K562 (cell line): ENCODE measurements around the gene RPLP2. TPM values are rescaled to one million over a fixed set of nuclear protein-coding genes. Genes with fewer than 3 reads are reported as not detected.
A peak's percentile ranks its signal among the peaks of the same experiment; 100 is the strongest.

Experiments
- ATAC-seq: fragments of 200-7000 bp; cut with Tn5 transposase; 3 replicates; pipeline ENCODE4 v1.9.1; 2020; ENCODE audit warnings: moderate library complexity
- BruUV-seq: library from RNA; stranded (reverse); fragments of 400-500 nt; replicated peaks from 2 replicates; lab custom pipeline; 2021; lab: Mats Ljungman, UMichigan
- CTCF ChIA-PET: fragments of 300-600 bp; formaldehyde crosslinking; extraction: SDS; loops from one replicate; lab custom pipeline; 2021; ENCODE audit warnings: low intra/inter-chr PET ratio; lab: Yijun Ruan, JAX
- POLR2A ChIA-PET: fragments of 300-600, 350-650 bp; sonication (Branson Sonifier 250); formaldehyde crosslinking; extraction: SDS; loops from one replicate; lab custom pipeline; 2021; ENCODE audit warnings: antibody characterized with exemption, inconsistent platforms; lab: Yijun Ruan, JAX
- DNase-seq, 4 experiments: peaks; one replicate each; pipeline versions ENCODE4 v3.0.0 to v3.0.0-alpha.2; 2011 to 2018; ENCODE audit warnings: low spot score in 3 of 4, mixed read lengths in 3 of 4; ENCODE audit errors: extremely low read depth in 1 of 4
- FAIRE-seq: peaks from 2 replicates; lab custom pipeline; 2011; peaks lifted over from hg19 to GRCh38; lab: Jason Lieb, UNC
- H2AFZ ChIP-seq: 2 replicates; pipeline ENCODE4 v1.6.0; 2011; ENCODE audit warnings: low read depth, low read length, control low read depth, inconsistent platforms
- H3K27ac ChIP-seq: fragments of 200-600 bp; 3 replicates; pipeline ENCODE4 v1.8.0; 2011; ENCODE audit warnings: low read depth, mild to moderate bottlenecking, control low read depth, inconsistent platforms, low read length, moderate library complexity, mixed read lengths; ENCODE audit errors: extremely low read depth
- H3K27me3 ChIP-seq, 2 experiments: fragments of 300-600 bp in 1 of 2; 2 replicates in 1 of 2; 3 replicates in 1 of 2; pipeline versions ENCODE4 v1.6.0 to v1.8.0; 2011; ENCODE audit warnings: inconsistent platforms in 2 of 2, low read length in 2 of 2, mild to moderate bottlenecking in 1 of 2, mixed read lengths in 1 of 2, moderate library complexity in 1 of 2; ENCODE audit not compliant: control insufficient read depth in 2 of 2, insufficient read depth in 2 of 2
- H3K36me3 ChIP-seq: fragments of 300-600 bp; 3 replicates; pipeline ENCODE4 v1.8.0; 2011; ENCODE audit warnings: mild to moderate bottlenecking, low read length, inconsistent platforms; ENCODE audit not compliant: control insufficient read depth, insufficient read depth
- H3K4me1 ChIP-seq, 2 experiments: fragments of 200-600 bp in 1 of 2; replicated peaks in 1 of 2; 2 replicates in 1 of 2; 3 replicates in 1 of 2; pipeline versions ENCODE4 v1.5.1 to v1.8.0; 2011; ENCODE audit warnings: inconsistent platforms in 2 of 2, low read length in 2 of 2, mild to moderate bottlenecking in 1 of 2, mixed read lengths in 1 of 2, moderate library complexity in 1 of 2; ENCODE audit not compliant: control insufficient read depth in 2 of 2, insufficient read depth in 2 of 2
- H3K4me2 ChIP-seq: 2 replicates; pipeline ENCODE4 v1.6.1; 2011; ENCODE audit warnings: low read length, control low read depth, inconsistent platforms, mixed read lengths; ENCODE audit not compliant: insufficient read depth
- H3K4me3 ChIP-seq: fragments of 200-600 bp; sonication (generic), shearing (Covaris generic); 2 replicates; pipeline ENCODE4 v1.5.1; 2016; ENCODE audit warnings: control low read depth, inconsistent platforms
- H3K79me2 ChIP-seq: fragments of 200-600 bp; 3 replicates; pipeline ENCODE4 v1.8.0; 2011; ENCODE audit warnings: low read length, inconsistent platforms; ENCODE audit not compliant: control insufficient read depth, insufficient read depth
- H3K9ac ChIP-seq, 2 experiments: 2 replicates each; pipeline versions ENCODE4 v1.6.0 to v1.6.1; 2011; ENCODE audit warnings: low read depth in 2 of 2, low read length in 2 of 2, control low read depth in 1 of 2, inconsistent platforms in 1 of 2, mild to moderate bottlenecking in 1 of 2, mixed read lengths in 1 of 2; ENCODE audit not compliant: insufficient read depth in 1 of 2
- H3K9me1 ChIP-seq: one replicate; pipeline ENCODE4 v1.6.0; 2011; ENCODE audit warnings: inconsistent platforms, mild to moderate bottlenecking, low read length, moderate library complexity; ENCODE audit not compliant: control insufficient read depth, insufficient read depth
- H3K9me3 ChIP-seq: replicated peaks from 2 replicates; pipeline ENCODE4 v1.5.1; 2011; ENCODE audit warnings: low read depth, low read length, inconsistent platforms; ENCODE audit not compliant: control insufficient read depth, insufficient read depth
- H4K20me1 ChIP-seq: replicated peaks from 2 replicates; pipeline ENCODE4 v1.6.1; 2011; ENCODE audit warnings: low read length, inconsistent platforms, mixed read lengths; ENCODE audit not compliant: control insufficient read depth, insufficient read depth
- POLR2G ChIP-seq: fragments of 200-400 bp; formaldehyde crosslinking; IDR thresholded peaks from 2 replicates; pipeline ENCODE4 v1.6.1; 2017; ENCODE audit warnings: low read depth, mild to moderate bottlenecking, antibody characterized with exemption, low read length, moderate library complexity
- WGBS: fragments of 100-300 bp; shearing (Covaris generic); methylation state at CpG from one replicate; pipeline ENCODE4 v1.1.6; 2016; ENCODE audit warnings: low coverage, mixed read lengths; ENCODE audit not compliant: insufficient coverage; ENCODE audit errors: missing lambda C conversion rate; 5-methylcytosine and 5-hydroxymethylcytosine counted together
- in situ Hi-C: fragments of 300-500 bp; cut with MboI; formaldehyde crosslinking; loops from 4 replicates; pipeline ENCODE4 v1.15.0; 2018; ENCODE audit warnings: inconsistent platforms, mixed read lengths
- intact Hi-C: fragments of 100-400 bp; cut with micrococcal nuclease; formaldehyde crosslinking; loops from 2 replicates; pipeline ENCODE4 v1.14.2; 2022
- polyA plus RNA-seq, 8 experiments: library from polyadenylated mRNA; depleted of rRNA in 4 of 8; stranded (reverse) in 5 of 8; unstranded in 3 of 8; fragments of >200 nt; fragmentation: Nextera tagmentation in 2 of 8; fragmentation: Illumina TruSeq in 1 of 8; extraction: Ambion mirVana in 2 of 8; extraction: Trizol in 1 of 8; gene quantifications; 2 replicates each; pipeline versions ENCODE4 v1.2.1 to v1.2.3, GENCODE V29; 2011 to 2014; ENCODE audit warnings: inconsistent platforms in 1 of 8, missing spikeins in 1 of 8
- total RNA-seq, 7 experiments: library from RNA; depleted of rRNA in 6 of 7; stranded (reverse); fragments of >200 nt in 6 of 7; fragmentation: Illumina TruSeq in 2 of 7; extraction: Trizol in 2 of 7; gene quantifications; 2 replicates each; pipeline versions ENCODE4 v1.2.1 to v1.2.3, GENCODE V29; 2011 to 2021; ENCODE audit warnings: low replicate concordance in 1 of 7
- TF ChIP-seq, protein P1 (sequence below), 2 experiments: fragments of 450-650 bp in 1 of 2; sonication (generic) in 1 of 2; formaldehyde crosslinking in 1 of 2; IDR thresholded peaks in 1 of 2; conservative IDR thresholded peaks in 1 of 2; 2 replicates each; pipeline versions ENCODE4 v1.6.1 to v1.8.1; 2016 to 2023; ENCODE audit warnings: mild to moderate bottlenecking in 2 of 2, moderate library complexity in 2 of 2, inconsistent platforms in 1 of 2, missing genetic modification reagents in 1 of 2

Gene RPLP2
- total and polyA plus RNA-seq, 9 of the 15 experiments (the other 6 are each of a cell fraction or from before 2014, with no cell fraction given), result 528 to 3,807 (median 1,633) TPM

DNA sequence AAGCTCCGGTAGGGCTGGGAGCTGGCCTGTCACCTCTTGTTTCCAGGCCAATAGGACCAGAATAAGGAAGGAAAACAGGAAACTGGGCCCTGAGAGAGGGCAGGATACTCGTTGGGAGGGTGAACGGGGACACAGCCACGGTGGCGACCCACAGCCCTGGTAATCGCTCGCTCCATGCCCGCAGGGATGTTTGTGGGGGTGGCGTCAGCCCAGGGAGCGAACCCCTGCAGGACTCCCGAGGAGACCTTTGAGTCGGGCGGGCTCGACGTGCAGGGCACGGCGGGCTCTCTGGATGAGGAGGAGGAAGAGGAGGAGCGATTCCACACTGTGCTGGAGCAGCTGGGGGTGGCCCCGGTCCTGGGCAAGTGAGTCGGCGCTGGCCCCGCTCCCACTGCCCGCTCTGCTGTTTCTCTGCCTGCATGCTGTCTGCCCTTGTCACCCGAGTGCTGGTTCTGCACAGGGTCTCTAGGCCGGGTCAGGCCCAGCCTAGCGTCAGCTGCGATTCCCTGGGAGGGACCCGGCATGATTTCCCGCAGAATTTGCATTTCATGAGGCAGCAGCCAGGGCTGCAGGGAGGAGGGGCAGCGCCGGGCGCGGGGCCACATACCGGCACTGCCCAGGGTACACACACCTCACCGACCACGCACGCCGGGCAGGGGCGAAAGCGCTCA is 19.5 kb downstream of the RPLP2 start:
- Histone ChIP-seq H3K9me1 (peaks cover 5% of the 10 kb centered on the region), H3K79me2 (peaks cover 27% of the 10 kb centered on the region), H3K4me3 (no peak overlapping the region), H3K4me2 (no peak overlapping the region), H3K9me3 (no peaks in the 10 kb centered on the region), H3K36me3 (peaks cover 19% of the 10 kb centered on the region; the same call in 1 of the 3 replicates), H3K27ac (no peak overlapping the region), H3K9ac (no peak overlapping the region; a peak in 1 of 4 replicates), H3K27me3 (no peaks in the 10 kb centered on the region), H3K4me1 (peaks cover 32 to 96% of the 10 kb centered on the region in 2 experiments), H4K20me1 (peaks cover 1% of the 10 kb centered on the region), H2AFZ (no peak overlapping the region)
- intact Hi-C loops, result no loop called here
- ChIA-PET CTCF (no interaction called here), POLR2A (interaction anchor here (0.8 to 3.2 kb wide), 5 partner anchors 9 to 18 kb away, joined by 3 to 13 read pairs (median 4); partner anchors contain the start of gene PNPLA2)
- DNase-seq (no peak), FAIRE-seq (no peak), ATAC-seq (no peak)
- no TSS peak for BruUV-seq
- WGBS, result 94% methylated on average over 26 of the region's 40 CpGs
- in situ Hi-C loops, result no loop called here
- TF ChIP-seq, protein P1, sequence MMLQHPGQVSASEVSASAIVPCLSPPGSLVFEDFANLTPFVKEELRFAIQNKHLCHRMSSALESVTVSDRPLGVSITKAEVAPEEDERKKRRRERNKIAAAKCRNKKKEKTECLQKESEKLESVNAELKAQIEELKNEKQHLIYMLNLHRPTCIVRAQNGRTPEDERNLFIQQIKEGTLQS (IDR thresholded peaks at IDR 0.05), result no peak
- TF ChIP-seq, protein P1 (CRISPR knock-in tag; conservative IDR thresholded peaks at IDR 0.05), result no peak
- 0 out of 2 replicates have a peak, but pooled peaks have one; percentile 39 for TF ChIP-seq POLR2G
